Breast epithelium (tissue), 3 donors: ENCODE data around the gene DSG3.

Experiments
- CTCF ChIP-seq, 3 donors: fragments of 450-650 bp; IDR thresholded peaks; one replicate each; pipeline ENCODE4 v1.5.1; 2016 to 2017; ENCODE audit warnings: antibody characterized with exemption in 3 of 3, mild to moderate bottlenecking in 3 of 3, moderate library complexity in 3 of 3
- POLR2A ChIP-seq: fragments of 450-650 bp; IDR thresholded peaks from one replicate; pipeline ENCODE4 v1.6.1; 2016; ENCODE audit warnings: antibody characterized with exemption, mild to moderate bottlenecking, moderate library complexity
- POLR2AphosphoS5 ChIP-seq, 3 donors: sonication (generic); formaldehyde crosslinking; IDR thresholded peaks; one replicate each; pipeline ENCODE4 v1.6.1; 2017; ENCODE audit warnings: antibody characterized with exemption in 3 of 3

- TF ChIP-seq POLR2AphosphoS5 (IDR thresholded peaks at IDR 0.05) (no peak), POLR2A (no peak), CTCF (IDR thresholded peaks at IDR 0.05) (no peak)
These were observed 48.1 kb upstream of the DSG3 start for GRCh38 chr18:31399306-31400032.
